GM18502 (cell line): Measurements from ENCODE around the gene SMC6.

Experiments
- ATAC-seq: cut with Tn5 transposase; IDR thresholded peaks from one replicate; pipeline ENCODE4 v1.9.1; 2021; ENCODE audit warnings: mild to moderate bottlenecking; ENCODE audit not compliant: unreplicated experiment, poor library complexity

Gene SMC6

GRCh38 chr2:17768894-17769293 is 15.3 kb upstream of the SMC6 start:
- no peak for ATAC-seq

- no peak for ATAC-seq
These were observed 11.8 kb upstream of the SMC6 start for GRCh38 chr2:17765398-17765797.

GRCh38 chr2:17763641-17764333 is 10.2 kb upstream of the SMC6 start:
- ATAC-seq: no peak

- ATAC-seq: no peak
These were observed 8.8 kb upstream of the SMC6 start for GRCh38 chr2:17762451-17762850.

GRCh38 chr2:17759805-17760204 is 6.2 kb upstream of the SMC6 start:
- no peak for ATAC-seq

- ATAC-seq: no peak
These were observed 4.5 kb upstream of the SMC6 start for GRCh38 chr2:17758118-17758517.

- ATAC-seq: no peak
These were observed 3.7 kb upstream of the SMC6 start for GRCh38 chr2:17757321-17757720.

GRCh38 chr2:17756668-17757067 is 3.1 kb upstream of the SMC6 start:
- ATAC-seq: no peak

- no peak for ATAC-seq
These were observed 1.3 kb upstream of the SMC6 start for GRCh38 chr2:17754773-17755425.

GRCh38 chr2:17752892-17753802 is 463 bp downstream of the SMC6 start:
- ATAC-seq: peak; percentile 39

GRCh38 chr2:17752246-17752645 is 1.4 kb downstream of the SMC6 start:
- ATAC-seq: no peak

- ATAC-seq: peak; percentile 29
These were observed 3.7 kb downstream of the SMC6 start for GRCh38 chr2:17749753-17750438.

- ATAC-seq: no peak
These were observed 4.9 kb downstream of the SMC6 start for GRCh38 chr2:17748745-17749144.

- no peak for ATAC-seq
These were observed 5.7 kb downstream of the SMC6 start for GRCh38 chr2:17747684-17748452.

GRCh38 chr2:17740203-17740602 is 13.4 kb downstream of the SMC6 start:
- no peak for ATAC-seq

GRCh38 chr2:17736989-17737388 is 16.6 kb downstream of the SMC6 start:
- ATAC-seq: no peak

- ATAC-seq: no peak
These were observed 17.7 kb downstream of the SMC6 start for GRCh38 chr2:17735864-17736263.

GRCh38 chr2:17733599-17733998 is 20.0 kb downstream of the SMC6 start:
- ATAC-seq: no peak

GRCh38 chr2:17729880-17730279 is 23.7 kb downstream of the SMC6 start:
- ATAC-seq: no peak

- no peak for ATAC-seq
These were observed 25.4 kb downstream of the SMC6 start for GRCh38 chr2:17728210-17728609.
